Stomach (tissue), 9 donors: ENCODE measurements around the gene KCNF1. TPM values are rescaled to one million over a fixed set of nuclear protein-coding genes. Genes with fewer than 3 reads are reported as not detected.

ENCODE experiments used
- DNase-seq, 2 donors: peaks; one replicate each; pipeline versions ENCODE4 v3.0.0 to v3.0.0-alpha.2; 2013 to 2019
- H3K27ac ChIP-seq, 5 donors: fragments of 200-600 bp in 4 of 5; sonication (generic) in 4 of 5; one replicate each; pipeline ENCODE4 v1.5.1; 2013 to 2019; ENCODE audit warnings: mild to moderate bottlenecking in 1 of 5, moderate library complexity in 1 of 5
- H3K27me3 ChIP-seq, 3 donors: fragments of 200-600 bp; sonication (generic); one replicate each; pipeline ENCODE4 v1.5.1; 2017 to 2019; ENCODE audit warnings: mixed run types in 1 of 3
- H3K36me3 ChIP-seq, 4 donors: fragments of 200-600 bp; sonication (generic); 1 replicate in 3 of 4; 2 replicates in 1 of 4; pipeline ENCODE4 v1.5.1; 2016 to 2019
- H3K4me1 ChIP-seq, 4 donors: fragments of 200-600 bp; sonication (generic); one replicate each; pipeline ENCODE4 v1.5.1; 2016 to 2019
- H3K4me3 ChIP-seq, 4 donors: fragments of 200-600 bp; sonication (generic) in 3 of 4; one replicate each; pipeline ENCODE4 v1.5.1; 2016 to 2019; ENCODE audit warnings: mild to moderate bottlenecking in 1 of 4
- H3K9me3 ChIP-seq, 4 donors: fragments of 200-600 bp; sonication (generic); one replicate each; pipeline ENCODE4 v1.5.1; 2016 to 2019
- CTCF ChIP-seq, 7 experiments: fragments of 450-650 bp in 4 of 7; fragments of 200-600 bp in 3 of 7; sonication (generic) in 3 of 7; IDR thresholded peaks; one replicate each; pipeline ENCODE4 v1.5.1; 2016 to 2019; ENCODE audit warnings: antibody characterized with exemption in 7 of 7, control low read depth in 2 of 7, mild to moderate bottlenecking in 1 of 7
- EP300 ChIP-seq: sonication (generic); formaldehyde crosslinking; IDR thresholded peaks from one replicate; pipeline ENCODE4 v1.6.1; 2017; ENCODE audit warnings: antibody characterized with exemption
- POLR2A ChIP-seq, 4 donors: fragments of 450-650 bp; IDR thresholded peaks; one replicate each; pipeline ENCODE4 v1.6.1; 2016; ENCODE audit warnings: antibody characterized with exemption in 4 of 4, control low read depth in 2 of 4, mild to moderate bottlenecking in 1 of 4, moderate library complexity in 1 of 4
- POLR2AphosphoS5 ChIP-seq, 3 donors: sonication (generic); formaldehyde crosslinking; IDR thresholded peaks; one replicate each; pipeline ENCODE4 v1.6.1; 2016; ENCODE audit warnings: antibody characterized with exemption in 3 of 3
- WGBS, 5 donors: extraction: QIAGEN DNeasy Blood & Tissue Kit in 3 of 5; methylation state at CpG; one replicate each; pipeline versions ENCODE4 v1.1.5 to v1.1.7; 2013 to 2018; 5-methylcytosine and 5-hydroxymethylcytosine counted together
- intact Hi-C: fragments of 100-400 bp; cut with DNase I; formaldehyde crosslinking; loops from one replicate; pipeline ENCODE4 v1.15.1; 2023; ENCODE audit warnings: low total_unique reads
- polyA plus RNA-seq, 3 donors: library from polyadenylated mRNA; stranded (reverse); fragments of 200-250 nt; gene quantifications; one replicate each; pipeline ENCODE4 v1.2.3, GENCODE V29; 2013
- total RNA-seq, 5 donors: library from RNA; depleted of rRNA; stranded (reverse); fragments of >200 nt; gene quantifications; one replicate each; pipeline versions ENCODE4 v1.1.0 to v1.2.3, GENCODE V29; 2014 to 2016
- donor health status: healthy with polysubstance abuse.
- donor health status: Bipolar disorder and iron deficiency.
- donor health status: healthy.

Gene KCNF1
- total and polyA plus RNA-seq, 8 donors, result 0.05 to 0.92 (median 0.58) TPM; not detected in 4

- Histone ChIP-seq H3K4me3 (no peak overlapping the region), H3K4me1 (peaks cover 0 to 8% (median 0%) of the 10 kb centered on the region in 4 donors), H3K9me3 (no peaks in the 10 kb centered on the region), H3K27ac (no peak overlapping the region), H3K36me3 (no peaks in the 10 kb centered on the region), H3K27me3 (peaks cover 0 to 3% (median 0%) of the 10 kb centered on the region in 3 donors)
- DNase-seq, result no peak
- TF ChIP-seq POLR2AphosphoS5 (IDR thresholded peaks at IDR 0.05) (no peak), POLR2A (IDR thresholded peaks at IDR 0.05) (no peak), CTCF (IDR thresholded peaks at IDR 0.05) (no peak), EP300 (no peak)
- intact Hi-C loops, result no loop called here
- 84 to 90% (median 86%) methylated on average over 6 of the region's 6 CpGs for WGBS, 5 donors
These were observed 7.3 kb upstream of the KCNF1 start for GRCh38 chr2:10904455-10904854.

- Histone ChIP-seq H3K27me3 (peaks cover 0 to 8% (median 0%) of the 10 kb centered on the region in 3 donors), H3K4me3 (no peak overlapping the region), H3K36me3 (no peaks in the 10 kb centered on the region), H3K9me3 (no peaks in the 10 kb centered on the region), H3K27ac (no peak overlapping the region), H3K4me1 (peaks cover 0 to 8% (median 0%) of the 10 kb centered on the region in 4 donors)
- WGBS, 5 donors, result 88 to 96% (median 92%) methylated on average over 9 of the region's 9 CpGs
- no peak for DNase-seq
- intact Hi-C loops, result no loop called here
- no peak for TF ChIP-seq CTCF (IDR thresholded peaks at IDR 0.05)
- TF ChIP-seq EP300, result no peak
- no peak for TF ChIP-seq POLR2AphosphoS5 (IDR thresholded peaks at IDR 0.05)
These were observed 6.5 kb upstream of the KCNF1 start for GRCh38 chr2:10905006-10905861.

- TF ChIP-seq POLR2AphosphoS5 (IDR thresholded peaks at IDR 0.05) (no peak), POLR2A (IDR thresholded peaks at IDR 0.05) (no peak), CTCF (IDR thresholded peaks at IDR 0.05) (no peak), EP300 (no peak)
- intact Hi-C loops, result no loop called here
- Histone ChIP-seq H3K4me1 (peaks cover 0 to 8% (median 0%) of the 10 kb centered on the region in 4 donors), H3K27me3 (peaks cover 0 to 14% (median 0%) of the 10 kb centered on the region in 3 donors), H3K4me3 (no peak overlapping the region), H3K36me3 (no peaks in the 10 kb centered on the region), H3K9me3 (no peaks in the 10 kb centered on the region), H3K27ac (no peak overlapping the region)
- 87 to 93% (median 90%) methylated on average over 8 of the region's 8 CpGs for WGBS, 5 donors
- DNase-seq, result no peak
These were observed 5.9 kb upstream of the KCNF1 start for GRCh38 chr2:10905862-10906143.

- intact Hi-C loops, result no loop called here
- TF ChIP-seq CTCF (IDR thresholded peaks at IDR 0.05) (no peak), POLR2AphosphoS5 (IDR thresholded peaks at IDR 0.05) (no peak)
- Histone ChIP-seq H3K36me3 (no peaks in the 10 kb centered on the region), H3K4me3 (no peak overlapping the region), H3K27me3 (peaks cover 0 to 23% (median 11%) of the 10 kb centered on the region in 3 donors), H3K27ac (no peak overlapping the region), H3K9me3 (no peaks in the 10 kb centered on the region), H3K4me1 (peaks cover 5 to 8% (median 7%) of the 10 kb centered on the region in 4 donors)
- 85 to 91% (median 86%) methylated on average over 13 to 14 of the region's 14 CpGs for WGBS, 5 donors
- no peak for DNase-seq
These were observed 4.7 kb upstream of the KCNF1 start for GRCh38 chr2:10906926-10907625.
